Superior temporal gyrus (tissue), 1 donor: ENCODE data around the gene DDX6.
"Not testable (repeated sequence)": the region's sequence is repeated elsewhere in the genome, so short reads cannot be mapped to it uniquely, and the experiment has no call there.

ENCODE experiments used
- DNase-seq: peaks from one replicate; pipeline ENCODE4 v3.0.0-alpha.2; 2016; ENCODE audit errors: extremely low spot score

The DDX6 gene

DNA sequence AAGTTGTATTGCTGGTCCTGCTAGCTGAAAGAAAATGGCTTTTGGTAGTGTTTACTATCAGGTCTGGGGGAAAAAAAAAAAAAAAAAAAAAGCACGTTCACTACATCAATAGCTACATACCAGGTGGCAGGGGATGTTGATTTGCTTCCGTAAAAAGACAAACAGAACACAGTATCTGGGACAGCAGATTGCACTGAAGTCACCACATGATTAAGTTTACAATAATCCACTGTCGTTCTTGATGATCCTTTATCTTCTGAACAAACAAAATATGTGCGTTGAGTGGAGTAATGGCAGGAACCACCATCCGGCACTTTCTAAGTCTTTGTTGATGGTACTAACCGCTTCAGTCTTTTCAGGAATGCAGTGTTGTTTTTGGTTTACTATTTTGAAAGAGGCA, 48.7 kb downstream of the DDX6 start:
- no peak for DNase-seq

DNA sequence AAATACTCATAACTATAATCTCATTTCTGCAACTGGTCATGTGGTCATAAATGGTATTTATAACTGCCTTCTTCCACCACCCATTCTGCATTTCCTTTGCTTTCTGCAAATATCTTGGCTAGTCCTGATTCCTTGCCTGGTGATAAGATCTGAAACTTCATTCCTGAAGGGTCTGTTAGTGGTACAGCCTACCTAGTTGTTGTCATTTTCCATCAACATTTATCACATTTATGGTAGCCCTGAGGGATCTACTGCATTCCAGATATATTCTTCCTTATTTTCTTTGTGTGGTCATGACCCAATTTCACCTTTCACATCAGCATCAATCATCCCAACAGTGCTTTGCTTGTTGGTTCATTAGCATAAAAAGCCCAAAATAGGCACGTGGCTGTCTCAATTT, 50.1 kb downstream of the DDX6 start:
- DNase-seq: no peak

DNA sequence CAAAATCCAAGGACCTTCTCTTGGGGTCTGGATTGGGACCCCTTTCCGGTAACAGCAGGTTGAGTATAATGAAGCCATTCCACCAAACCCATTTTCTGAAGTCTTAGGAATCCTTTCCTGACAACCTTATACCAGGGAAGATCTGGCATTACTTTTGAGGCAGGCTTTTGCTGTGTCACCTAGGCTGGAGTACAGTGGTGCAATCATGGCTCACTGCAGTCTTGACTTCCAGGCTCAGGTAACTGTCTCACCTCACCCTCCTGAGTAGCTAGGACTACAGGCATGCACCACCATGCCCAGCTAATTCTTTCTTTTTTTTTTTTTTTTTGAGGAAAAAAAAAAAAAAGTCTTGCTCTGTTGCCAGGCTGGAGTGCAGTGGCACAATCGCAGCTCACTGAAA, 55.8 kb downstream of the DDX6 start:
- no peak for DNase-seq

- DNase-seq: no peak
Observed at GRCh38 chr11:118734031-118734430, 56.9 kb downstream of the DDX6 start.

GRCh38 chr11:118729753-118730152, 61.2 kb downstream of the DDX6 start:
- not testable (repeated sequence) for DNase-seq

DNA sequence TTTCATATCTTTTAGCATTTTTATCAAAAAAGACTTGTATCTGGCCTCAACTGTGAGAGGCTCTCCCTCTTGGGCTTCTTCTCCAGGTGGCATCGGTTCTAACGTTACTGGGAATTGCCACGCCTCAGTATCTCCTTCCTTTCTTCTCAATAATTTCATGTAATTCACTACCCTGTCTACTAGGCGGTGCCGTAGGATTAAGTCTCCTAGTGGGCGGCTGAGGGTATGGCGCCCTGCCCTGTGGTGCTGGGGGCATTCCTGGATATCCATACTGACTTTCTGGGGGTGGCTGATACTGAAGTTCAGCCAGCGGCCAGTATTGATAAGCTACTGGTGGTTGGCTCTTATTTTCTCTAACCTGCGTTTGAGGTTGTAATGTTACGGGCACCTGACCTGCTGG, 62.9 kb downstream of the DDX6 start:
- not testable (repeated sequence) for DNase-seq

- not testable (repeated sequence) for DNase-seq
Observed at GRCh38 chr11:118727721-118728066, 63.3 kb downstream of the DDX6 start.

DNA sequence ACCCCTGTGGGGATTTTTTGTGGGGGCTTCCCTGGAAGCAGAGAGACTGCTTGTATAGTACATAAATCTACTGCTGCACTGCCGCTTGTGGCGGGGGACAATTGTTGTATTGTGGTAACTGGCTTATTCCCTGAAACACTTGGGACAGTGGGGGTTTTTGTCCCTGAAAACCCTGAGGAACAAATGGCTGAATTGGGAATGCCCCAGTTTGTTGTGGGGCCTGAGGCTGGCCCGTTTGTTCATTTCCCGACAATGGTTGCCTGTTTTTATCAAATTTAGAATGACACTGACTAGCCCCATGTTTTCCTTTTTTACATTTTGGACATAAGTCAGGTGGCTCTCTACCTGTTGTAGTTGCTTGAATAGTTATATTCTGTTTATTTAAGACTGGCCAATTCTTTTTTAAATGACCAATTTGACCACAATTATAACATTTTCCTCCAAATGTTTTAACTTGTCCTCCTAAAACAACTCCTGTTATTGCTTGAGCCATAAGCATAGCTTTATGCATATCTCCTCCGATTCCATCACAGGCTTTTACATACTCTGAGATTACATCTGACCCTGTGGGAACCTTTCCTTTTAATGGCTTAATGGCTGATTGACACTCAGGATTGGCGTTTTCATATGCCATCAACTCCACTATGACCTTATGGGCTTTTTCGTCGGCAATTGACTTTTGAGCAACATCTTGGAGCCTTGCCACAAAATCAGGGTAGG, 63.8 kb downstream of the DDX6 start:
- DNase-seq: not testable (repeated sequence)

DNA sequence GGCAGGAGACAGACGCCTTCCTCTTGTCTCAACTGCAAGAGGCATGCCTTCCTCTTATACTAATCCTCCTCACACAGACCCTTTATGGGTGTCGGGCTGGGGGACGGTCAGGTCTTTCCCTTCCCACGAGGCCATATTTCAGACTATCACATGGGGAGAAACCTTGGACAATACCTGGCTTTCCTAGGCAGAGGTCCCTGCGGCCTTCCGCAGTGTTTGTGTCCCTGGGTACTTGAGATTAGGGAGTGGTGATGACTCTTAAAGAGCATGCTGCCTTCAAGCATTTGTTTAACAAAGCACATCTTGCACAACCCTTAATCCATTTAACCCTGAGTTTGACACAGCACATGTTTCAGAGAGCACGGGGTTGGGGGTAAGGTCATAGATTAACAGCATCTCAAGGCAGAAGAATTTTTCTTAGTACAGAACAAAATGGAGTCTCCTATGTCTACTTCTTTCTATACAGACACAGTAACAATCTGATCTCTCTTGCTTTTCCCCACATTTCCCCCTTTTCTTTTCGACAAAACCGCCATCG, 69.4 kb downstream of the DDX6 start:
- not testable (repeated sequence) for DNase-seq

GRCh38 chr11:118720740-118721139, 70.2 kb downstream of the DDX6 start:
- DNase-seq: not testable (repeated sequence)

- DNase-seq: not testable (repeated sequence)
Observed at GRCh38 chr11:118720078-118720477, 70.9 kb downstream of the DDX6 start.

DNA sequence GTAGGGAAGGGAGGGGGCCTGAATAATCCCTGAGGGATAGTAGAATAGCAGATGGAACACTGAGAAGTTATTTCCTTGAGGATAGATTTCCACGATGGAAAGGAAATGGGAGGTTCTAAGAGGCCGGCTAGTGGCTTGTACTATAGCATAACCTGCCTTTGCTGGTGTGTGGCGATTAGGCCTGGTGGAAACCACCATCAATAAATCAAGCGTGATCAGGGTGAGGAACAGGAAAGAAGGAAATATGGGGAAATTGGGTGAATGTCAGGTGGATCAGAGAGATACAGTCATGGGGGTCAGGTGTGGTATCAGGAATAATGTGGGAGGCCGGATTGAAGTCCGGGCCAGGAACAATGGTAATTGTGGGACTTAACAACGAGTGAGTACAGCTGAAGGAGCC, 72.4 kb downstream of the DDX6 start:
- not testable (repeated sequence) for DNase-seq

GRCh38 chr11:118717733-118718132, 73.2 kb downstream of the DDX6 start:
- DNase-seq: not testable (repeated sequence)

DNA sequence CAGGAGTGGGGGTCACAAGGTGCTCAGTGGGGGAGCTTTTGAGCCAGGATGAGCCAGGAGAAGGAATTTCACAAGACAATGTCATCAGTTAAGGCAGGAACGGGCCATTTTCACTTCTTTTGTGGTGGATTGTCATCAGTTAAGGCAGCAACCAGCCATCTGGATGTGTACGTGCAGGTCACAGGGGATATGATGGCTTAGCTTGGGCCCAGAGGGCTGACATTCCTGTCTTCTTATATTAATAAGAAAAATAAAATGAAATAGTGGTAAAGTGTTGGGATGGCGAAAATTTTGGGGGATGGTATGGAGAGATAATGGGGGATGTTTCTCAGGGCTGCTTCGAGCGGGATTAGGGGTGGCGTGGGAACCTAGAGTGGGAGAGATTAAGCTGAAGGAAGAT, 73.7 kb downstream of the DDX6 start:
- DNase-seq: not testable (repeated sequence)

DNA sequence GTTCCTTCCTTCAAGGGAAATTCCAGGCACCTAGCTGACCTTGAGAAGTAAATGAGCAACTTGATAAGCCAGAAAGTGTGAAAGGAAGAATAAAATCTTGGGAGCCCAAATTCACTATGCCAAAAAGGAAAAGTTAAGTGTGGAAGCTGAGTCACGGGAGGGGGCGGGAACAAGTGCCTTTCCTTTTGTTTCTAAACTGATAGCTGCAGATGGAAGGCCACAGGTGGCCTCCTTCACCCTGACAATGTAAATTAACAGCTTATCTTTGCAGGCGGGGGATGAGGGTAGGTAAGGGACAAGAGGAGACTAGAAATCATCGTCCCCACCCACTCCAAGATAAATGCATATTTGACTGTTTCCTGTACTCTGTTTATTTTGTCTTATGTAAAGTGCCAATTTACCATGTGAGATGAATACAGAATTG, 75.1 kb downstream of the DDX6 start:
- no peak for DNase-seq

DNA sequence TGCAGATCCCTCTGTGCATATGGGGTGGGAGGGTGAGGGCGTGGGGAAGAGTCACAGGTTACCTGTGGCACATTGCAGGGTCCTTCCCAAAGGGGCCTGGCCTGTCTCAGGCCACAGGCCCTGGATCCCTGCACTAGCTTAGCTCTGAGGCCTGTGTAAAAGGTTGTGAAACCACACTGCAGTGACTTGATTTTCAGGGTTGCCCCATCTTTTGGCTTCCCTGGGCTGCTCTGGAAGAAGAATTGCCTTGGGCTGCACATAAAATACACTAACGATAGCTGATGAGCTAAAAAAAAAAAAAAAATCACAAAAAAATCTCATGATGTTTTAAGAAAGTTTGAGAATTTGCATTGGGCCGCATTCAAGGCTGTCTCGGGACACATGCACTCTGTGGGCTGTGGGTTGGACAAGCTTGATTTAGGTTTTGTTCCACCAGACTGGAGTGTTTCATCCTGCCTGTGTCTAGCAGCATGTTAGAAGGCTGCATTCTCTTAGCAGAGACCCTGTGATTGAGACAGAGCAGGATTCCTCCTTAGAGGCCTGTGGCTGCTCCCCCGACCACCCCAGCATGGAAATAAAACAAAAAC, 75.6 kb downstream of the DDX6 start:
- DNase-seq: no peak

- no peak for DNase-seq
Observed at GRCh38 chr11:118714816-118715215, 76.1 kb downstream of the DDX6 start.

- not testable (repeated sequence) for DNase-seq
Observed at GRCh38 chr11:118714416-118714815, 76.5 kb downstream of the DDX6 start.

DNA sequence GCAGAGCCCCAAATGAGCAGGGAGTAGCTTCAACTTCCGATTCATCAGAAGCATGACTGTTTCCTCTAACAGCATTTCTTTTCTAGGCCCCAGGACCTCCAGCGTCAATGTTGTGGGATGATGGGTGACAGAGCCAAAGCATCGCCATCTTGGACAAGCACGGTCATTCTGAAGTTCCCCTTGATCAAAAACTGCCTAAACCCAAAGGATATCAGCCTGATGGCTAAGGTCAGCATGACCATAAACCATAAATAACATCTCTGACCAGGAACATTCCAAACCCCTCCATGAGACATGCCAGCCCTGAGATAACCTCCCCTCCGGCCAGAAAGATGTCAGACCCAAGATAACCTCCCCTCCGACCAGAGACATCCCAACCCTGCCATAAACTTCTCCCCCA, 82.7 kb downstream of the DDX6 start:
- no peak for DNase-seq

DNA sequence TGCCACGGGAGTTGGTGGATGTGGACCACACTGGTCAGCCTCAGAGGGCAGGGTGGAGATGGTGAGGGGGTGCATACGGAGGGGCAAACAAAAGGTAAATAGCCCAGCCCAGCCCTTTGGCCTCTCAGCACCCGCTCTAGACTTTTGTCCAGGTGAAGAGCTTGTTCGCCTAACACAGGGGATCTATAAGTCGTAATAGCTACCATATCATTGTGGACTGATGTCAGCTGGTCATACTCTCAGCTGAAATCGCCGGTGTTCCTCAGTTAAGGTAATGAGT, 84.5 kb downstream of the DDX6 start:
- DNase-seq: no peak

GRCh38 chr11:118705791-118706545, 85.0 kb downstream of the DDX6 start:
- DNase-seq: peak; percentile 49

GRCh38 chr11:118705111-118705741, 85.7 kb downstream of the DDX6 start:
- peak; percentile 79 for DNase-seq
